ENCODE measurements around the gene ARID1B. TPM values are rescaled to one million over a fixed set of nuclear protein-coding genes. Genes with fewer than 3 reads are reported as not detected.

Gene ARID1B
- total RNA-seq, 1 experiment from 2014 or later: 58.8 TPM

DNA sequence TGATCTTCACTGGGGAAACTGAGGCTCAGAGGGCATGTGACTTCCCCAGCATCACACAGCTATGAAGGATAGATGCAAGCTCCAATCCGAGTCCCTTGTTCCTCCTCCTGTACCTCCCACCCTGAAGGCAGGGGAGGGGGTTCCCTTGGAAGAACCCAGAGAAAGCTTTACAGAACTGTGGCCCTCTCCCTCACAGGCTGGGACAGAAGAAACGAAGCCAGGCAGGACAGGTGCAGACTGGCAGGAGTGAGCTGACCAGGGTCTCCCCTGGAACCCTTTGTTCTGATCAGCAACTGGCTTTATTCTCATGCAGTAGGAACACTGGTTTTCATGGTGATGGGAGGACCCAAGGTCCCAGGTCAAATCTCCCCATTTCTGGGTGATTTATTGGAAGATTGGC, 456.0 kb downstream of the ARID1B start:
- Histone ChIP-seq H3K9me3 (no peaks in the 10 kb centered on the region), H3K4me3 (ENCODE audit: low read depth, low read length) (no peak overlapping the region), H3K36me3 (ENCODE audit: control insufficient read depth, insufficient read depth, low read length) (no peaks in the 10 kb centered on the region), H3K27me3 (replicated peaks; ENCODE audit: control insufficient read depth, insufficient read depth, low read length) (no peaks in the 10 kb centered on the region), H3K4me1 (no peaks in the 10 kb centered on the region)
- no peaks in the 10 kb centered on the region for H3K4me1 Mint-ChIP-seq (ENCODE audit: low read depth, unreplicated experiment)
- DNase-seq: no peak
- POLR2A ChIA-PET: no interaction called here
- BruUV-seq (replicated peaks): no TSS peak
- no peak overlapping the region for H3K4me3 Mint-ChIP-seq (ENCODE audit: unreplicated experiment)
- H3K36me3 Mint-ChIP-seq (ENCODE audit: insufficient read depth, unreplicated experiment): peaks cover 6% of the 10 kb centered on the region
- H3K27ac Mint-ChIP-seq (ENCODE audit: unreplicated experiment): no peak overlapping the region
- intact Hi-C loops (cut with micrococcal nuclease; ENCODE audit: unreplicated experiment): no loop called here
- TF ChIP-seq, protein P1, sequence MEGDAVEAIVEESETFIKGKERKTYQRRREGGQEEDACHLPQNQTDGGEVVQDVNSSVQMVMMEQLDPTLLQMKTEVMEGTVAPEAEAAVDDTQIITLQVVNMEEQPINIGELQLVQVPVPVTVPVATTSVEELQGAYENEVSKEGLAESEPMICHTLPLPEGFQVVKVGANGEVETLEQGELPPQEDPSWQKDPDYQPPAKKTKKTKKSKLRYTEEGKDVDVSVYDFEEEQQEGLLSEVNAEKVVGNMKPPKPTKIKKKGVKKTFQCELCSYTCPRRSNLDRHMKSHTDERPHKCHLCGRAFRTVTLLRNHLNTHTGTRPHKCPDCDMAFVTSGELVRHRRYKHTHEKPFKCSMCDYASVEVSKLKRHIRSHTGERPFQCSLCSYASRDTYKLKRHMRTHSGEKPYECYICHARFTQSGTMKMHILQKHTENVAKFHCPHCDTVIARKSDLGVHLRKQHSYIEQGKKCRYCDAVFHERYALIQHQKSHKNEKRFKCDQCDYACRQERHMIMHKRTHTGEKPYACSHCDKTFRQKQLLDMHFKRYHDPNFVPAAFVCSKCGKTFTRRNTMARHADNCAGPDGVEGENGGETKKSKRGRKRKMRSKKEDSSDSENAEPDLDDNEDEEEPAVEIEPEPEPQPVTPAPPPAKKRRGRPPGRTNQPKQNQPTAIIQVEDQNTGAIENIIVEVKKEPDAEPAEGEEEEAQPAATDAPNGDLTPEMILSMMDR (IDR thresholded peaks at IDR 0.05; ENCODE audit: insufficient read depth in 1 of 2, low read depth in 1 of 2, low read length in 1 of 2, severe bottlenecking in 1 of 2, unreplicated experiment in 1 of 2): no peak
- CTCF ChIA-PET: no interaction called here
- no peaks in the 10 kb centered on the region for H3K9me3 Mint-ChIP-seq (ENCODE audit: unreplicated experiment)
- no peaks in the 10 kb centered on the region for H3K27me3 Mint-ChIP-seq (ENCODE audit: insufficient read depth, unreplicated experiment)

DNA sequence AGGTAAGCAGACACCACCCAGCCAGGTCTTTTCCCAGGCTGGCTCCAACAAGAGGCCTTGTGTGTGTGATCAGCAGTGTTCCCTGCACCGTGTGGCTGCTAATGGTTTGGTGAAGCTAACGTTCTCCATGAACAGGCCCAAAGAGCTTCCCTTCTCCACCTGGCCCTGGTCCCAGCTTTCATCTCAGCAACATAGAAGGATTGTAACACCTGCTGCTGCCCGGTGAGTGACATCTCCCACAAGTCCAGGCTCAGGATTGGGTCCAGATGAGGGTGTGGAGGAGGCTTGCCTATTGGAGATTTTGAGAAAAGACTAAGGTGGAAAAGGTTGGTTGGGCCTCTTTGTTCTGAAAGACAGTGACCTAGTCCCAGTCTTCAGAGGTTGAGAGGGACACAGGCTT, 456.5 kb downstream of the ARID1B start:
- intact Hi-C loops (cut with micrococcal nuclease; ENCODE audit: unreplicated experiment): no loop called here
- Mint-ChIP-seq H3K27me3 (ENCODE audit: insufficient read depth, unreplicated experiment) (no peaks in the 10 kb centered on the region), H3K9me3 (ENCODE audit: unreplicated experiment) (no peaks in the 10 kb centered on the region), H3K36me3 (ENCODE audit: insufficient read depth, unreplicated experiment) (peaks cover 6% of the 10 kb centered on the region), H3K27ac (ENCODE audit: unreplicated experiment) (no peak overlapping the region), H3K4me1 (ENCODE audit: low read depth, unreplicated experiment) (no peaks in the 10 kb centered on the region), H3K4me3 (ENCODE audit: unreplicated experiment) (no peak overlapping the region)
- no peak for DNase-seq
- no peaks in the 10 kb centered on the region for H3K4me1 ChIP-seq
- H3K36me3 ChIP-seq (ENCODE audit: control insufficient read depth, insufficient read depth, low read length): no peaks in the 10 kb centered on the region
- H3K27me3 ChIP-seq (replicated peaks; ENCODE audit: control insufficient read depth, insufficient read depth, low read length): no peaks in the 10 kb centered on the region
- TF ChIP-seq, protein P1 (IDR thresholded peaks at IDR 0.05; ENCODE audit: insufficient read depth in 1 of 2, low read depth in 1 of 2, low read length in 1 of 2, severe bottlenecking in 1 of 2, unreplicated experiment in 1 of 2): no peak
- H3K9me3 ChIP-seq: no peaks in the 10 kb centered on the region
- ChIA-PET POLR2A (no interaction called here), CTCF (no interaction called here)
- H3K4me3 ChIP-seq (ENCODE audit: low read depth, low read length): no peak overlapping the region
- no TSS peak for BruUV-seq (replicated peaks)

DNA sequence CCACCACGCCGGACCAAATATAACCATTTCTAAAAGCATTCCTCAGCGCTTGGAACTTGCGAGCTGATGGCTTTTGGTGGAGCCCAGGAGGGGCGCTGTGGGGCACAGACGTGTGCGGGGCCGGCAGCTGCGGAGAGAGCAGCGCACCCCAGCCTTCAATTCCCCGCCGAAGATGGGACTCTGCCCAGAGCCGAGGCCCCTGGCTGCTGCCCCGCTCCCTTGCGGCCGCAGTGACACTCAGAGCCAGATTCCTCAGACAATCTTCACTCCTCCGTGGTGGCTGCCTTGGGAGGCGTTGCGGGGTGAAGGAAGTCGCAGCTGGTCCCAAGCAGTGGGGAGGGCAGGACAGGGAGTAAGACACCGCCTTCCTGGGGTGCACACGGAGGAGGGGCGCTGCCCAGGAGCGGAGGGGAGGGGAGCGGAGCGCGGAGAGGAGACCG, 458.4 kb downstream of the ARID1B start:
- Mint-ChIP-seq H3K36me3 (ENCODE audit: insufficient read depth, unreplicated experiment) (no peaks in the 10 kb centered on the region), H3K4me3 (ENCODE audit: unreplicated experiment) (peak overlapping the region; percentile 65), H3K27me3 (ENCODE audit: insufficient read depth, unreplicated experiment) (no peaks in the 10 kb centered on the region), H3K4me1 (ENCODE audit: low read depth, unreplicated experiment) (no peaks in the 10 kb centered on the region), H3K27ac (ENCODE audit: unreplicated experiment) (no peak overlapping the region), H3K9me3 (ENCODE audit: unreplicated experiment) (no peaks in the 10 kb centered on the region)
- TF ChIP-seq, protein P1 (IDR thresholded peaks at IDR 0.05; ENCODE audit: insufficient read depth in 1 of 2, low read depth in 1 of 2, low read length in 1 of 2, severe bottlenecking in 1 of 2, unreplicated experiment in 1 of 2): no peak
- intact Hi-C loops (cut with micrococcal nuclease; ENCODE audit: unreplicated experiment): no loop called here
- ChIA-PET CTCF (interaction anchor here (0.5 kb wide), 1 partner anchor 791 kb away, joined by 5 read pairs; no protein-coding TSS in a partner anchor), POLR2A (no interaction called here)
- no peaks in the 10 kb centered on the region for H3K4me1 ChIP-seq
- no peak for DNase-seq
- no peak overlapping the region for H3K4me3 ChIP-seq (ENCODE audit: low read depth, low read length)
- H3K9me3 ChIP-seq: no peaks in the 10 kb centered on the region
- H3K36me3 ChIP-seq (ENCODE audit: control insufficient read depth, insufficient read depth, low read length): no peaks in the 10 kb centered on the region
- BruUV-seq (replicated peaks): no TSS peak
- H3K27me3 ChIP-seq (replicated peaks; ENCODE audit: control insufficient read depth, insufficient read depth, low read length): no peaks in the 10 kb centered on the region

Measured in Caco-2 (cell line).